PFSK-1 (cell line): ENCODE measurements around the gene OPRPN.

ENCODE experiments used
- POLR2AphosphoS5 ChIP-seq: IDR thresholded peaks from 2 replicates; pipeline ENCODE4 v1.6.1; 2012; ENCODE audit warnings: low read depth, mild to moderate bottlenecking, control low read depth, low read length, moderate library complexity
- TAF1 ChIP-seq: IDR thresholded peaks from 2 replicates; pipeline ENCODE4 v1.6.1; 2012; ENCODE audit warnings: low read length, control low read depth, borderline replicate concordance; ENCODE audit not compliant: insufficient read depth

GRCh38 chr4:70360460-70360859 is 37.3 kb upstream of the OPRPN start, which contains the start of gene SMR3A:
- TF ChIP-seq POLR2AphosphoS5 (no peak), TAF1 (no peak)
